GM12878 (cell line): Measurements from ENCODE around the gene PPP1R26. TPM values are rescaled to one million over a fixed set of nuclear protein-coding genes. Genes with fewer than 3 reads are reported as not detected.

Experiments
- PAX8 ChIP-seq: fragments of 450-650 bp; IDR thresholded peaks from 2 replicates; pipeline ENCODE4 v1.6.1; 2017; ENCODE audit warnings: mild to moderate bottlenecking, moderate library complexity
- TCF12 ChIP-seq: IDR thresholded peaks from 2 replicates; pipeline ENCODE4 v1.6.1; 2011; ENCODE audit warnings: low read depth, mild to moderate bottlenecking, low read length
- ZNF592 ChIP-seq: fragments of 450-650 bp; IDR thresholded peaks from 2 replicates; pipeline ENCODE4 v1.6.1; 2017; ENCODE audit warnings: mild to moderate bottlenecking, moderate library complexity
- ZNF687 ChIP-seq: fragments of 450-650 bp; IDR thresholded peaks from 2 replicates; pipeline ENCODE4 v1.6.1; 2017; ENCODE audit warnings: mild to moderate bottlenecking, moderate library complexity
- polyA plus RNA-seq, 11 experiments: library from polyadenylated mRNA; depleted of rRNA in 4 of 11; unstranded in 6 of 11; stranded (reverse) in 5 of 11; fragments of >200 nt; fragmentation: Nextera tagmentation in 4 of 11; fragmentation: Illumina TruSeq in 1 of 11; extraction: Ambion mirVana in 4 of 11; extraction: Trizol in 1 of 11; gene quantifications; 1 replicate in 1 of 11; 2 replicates in 10 of 11; pipeline versions ENCODE4 v1.2.1 to v1.2.3, GENCODE V29; 2011 to 2016; ENCODE audit warnings: inconsistent platforms in 2 of 11, missing spikeins in 2 of 11, low read depth in 1 of 11
- total RNA-seq, 4 experiments: library from RNA; depleted of rRNA in 3 of 4; stranded (reverse); fragments of >200 nt in 3 of 4; fragmentation: Illumina TruSeq in 1 of 4; extraction: Trizol in 1 of 4; gene quantifications; 2 replicates each; pipeline versions ENCODE4 v1.2.1 to v1.2.3, GENCODE V29; 2013 to 2021
- TF ChIP-seq, protein P1 (sequence below): fragments of 450-650 bp; formaldehyde crosslinking; IDR thresholded peaks from 2 replicates; pipeline ENCODE4 v1.5.0; 2022; ENCODE audit warnings: mild to moderate bottlenecking, missing genetic modification characterization
- TF ChIP-seq, protein P2 (sequence below): IDR thresholded peaks from 2 replicates; pipeline ENCODE4 v1.6.1; 2011; ENCODE audit warnings: borderline replicate concordance, low read depth, mild to moderate bottlenecking, moderate library complexity, low read length; ENCODE audit not compliant: insufficient read depth, poor library complexity, severe bottlenecking
- TF ChIP-seq, protein P3 (sequence below): IDR thresholded peaks from 2 replicates; pipeline ENCODE4 v1.6.1; 2012; ENCODE audit warnings: improper control_type of control experiment, low read depth, low read length; ENCODE audit not compliant: insufficient replicate concordance

Gene PPP1R26
- total and polyA plus RNA-seq, 10 of the 15 experiments (the other 5 are each of a cell fraction or from before 2014, with no cell fraction given): 0.02 to 1.9 (median 0.18) TPM

GRCh38 chr9:135468854-135469521 is 10.6 kb upstream of the PPP1R26 start (continued):
- TF ChIP-seq ZNF592 (no peak), PAX8 (no peak), ZNF687 (no peak), TCF12 (no peak)
- TF ChIP-seq, protein P1, sequence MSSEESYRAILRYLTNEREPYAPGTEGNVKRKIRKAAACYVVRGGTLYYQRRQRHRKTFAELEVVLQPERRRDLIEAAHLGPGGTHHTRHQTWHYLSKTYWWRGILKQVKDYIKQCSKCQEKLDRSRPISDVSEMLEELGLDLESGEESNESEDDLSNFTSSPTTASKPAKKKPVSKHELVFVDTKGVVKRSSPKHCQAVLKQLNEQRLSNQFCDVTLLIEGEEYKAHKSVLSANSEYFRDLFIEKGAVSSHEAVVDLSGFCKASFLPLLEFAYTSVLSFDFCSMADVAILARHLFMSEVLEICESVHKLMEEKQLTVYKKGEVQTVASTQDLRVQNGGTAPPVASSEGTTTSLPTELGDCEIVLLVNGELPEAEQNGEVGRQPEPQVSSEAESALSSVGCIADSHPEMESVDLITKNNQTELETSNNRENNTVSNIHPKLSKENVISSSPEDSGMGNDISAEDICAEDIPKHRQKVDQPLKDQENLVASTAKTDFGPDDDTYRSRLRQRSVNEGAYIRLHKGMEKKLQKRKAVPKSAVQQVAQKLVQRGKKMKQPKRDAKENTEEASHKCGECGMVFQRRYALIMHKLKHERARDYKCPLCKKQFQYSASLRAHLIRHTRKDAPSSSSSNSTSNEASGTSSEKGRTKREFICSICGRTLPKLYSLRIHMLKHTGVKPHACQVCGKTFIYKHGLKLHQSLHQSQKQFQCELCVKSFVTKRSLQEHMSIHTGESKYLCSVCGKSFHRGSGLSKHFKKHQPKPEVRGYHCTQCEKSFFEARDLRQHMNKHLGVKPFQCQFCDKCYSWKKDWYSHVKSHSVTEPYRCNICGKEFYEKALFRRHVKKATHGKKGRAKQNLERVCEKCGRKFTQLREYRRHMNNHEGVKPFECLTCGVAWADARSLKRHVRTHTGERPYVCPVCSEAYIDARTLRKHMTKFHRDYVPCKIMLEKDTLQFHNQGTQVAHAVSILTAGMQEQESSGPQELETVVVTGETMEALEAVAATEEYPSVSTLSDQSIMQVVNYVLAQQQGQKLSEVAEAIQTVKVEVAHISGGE: no peak
- TF ChIP-seq, protein P2, sequence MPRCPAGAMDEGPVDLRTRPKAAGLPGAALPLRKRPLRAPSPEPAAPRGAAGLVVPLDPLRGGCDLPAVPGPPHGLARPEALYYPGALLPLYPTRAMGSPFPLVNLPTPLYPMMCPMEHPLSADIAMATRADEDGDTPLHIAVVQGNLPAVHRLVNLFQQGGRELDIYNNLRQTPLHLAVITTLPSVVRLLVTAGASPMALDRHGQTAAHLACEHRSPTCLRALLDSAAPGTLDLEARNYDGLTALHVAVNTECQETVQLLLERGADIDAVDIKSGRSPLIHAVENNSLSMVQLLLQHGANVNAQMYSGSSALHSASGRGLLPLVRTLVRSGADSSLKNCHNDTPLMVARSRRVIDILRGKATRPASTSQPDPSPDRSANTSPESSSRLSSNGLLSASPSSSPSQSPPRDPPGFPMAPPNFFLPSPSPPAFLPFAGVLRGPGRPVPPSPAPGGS: no peak
- TF ChIP-seq, protein P3, sequence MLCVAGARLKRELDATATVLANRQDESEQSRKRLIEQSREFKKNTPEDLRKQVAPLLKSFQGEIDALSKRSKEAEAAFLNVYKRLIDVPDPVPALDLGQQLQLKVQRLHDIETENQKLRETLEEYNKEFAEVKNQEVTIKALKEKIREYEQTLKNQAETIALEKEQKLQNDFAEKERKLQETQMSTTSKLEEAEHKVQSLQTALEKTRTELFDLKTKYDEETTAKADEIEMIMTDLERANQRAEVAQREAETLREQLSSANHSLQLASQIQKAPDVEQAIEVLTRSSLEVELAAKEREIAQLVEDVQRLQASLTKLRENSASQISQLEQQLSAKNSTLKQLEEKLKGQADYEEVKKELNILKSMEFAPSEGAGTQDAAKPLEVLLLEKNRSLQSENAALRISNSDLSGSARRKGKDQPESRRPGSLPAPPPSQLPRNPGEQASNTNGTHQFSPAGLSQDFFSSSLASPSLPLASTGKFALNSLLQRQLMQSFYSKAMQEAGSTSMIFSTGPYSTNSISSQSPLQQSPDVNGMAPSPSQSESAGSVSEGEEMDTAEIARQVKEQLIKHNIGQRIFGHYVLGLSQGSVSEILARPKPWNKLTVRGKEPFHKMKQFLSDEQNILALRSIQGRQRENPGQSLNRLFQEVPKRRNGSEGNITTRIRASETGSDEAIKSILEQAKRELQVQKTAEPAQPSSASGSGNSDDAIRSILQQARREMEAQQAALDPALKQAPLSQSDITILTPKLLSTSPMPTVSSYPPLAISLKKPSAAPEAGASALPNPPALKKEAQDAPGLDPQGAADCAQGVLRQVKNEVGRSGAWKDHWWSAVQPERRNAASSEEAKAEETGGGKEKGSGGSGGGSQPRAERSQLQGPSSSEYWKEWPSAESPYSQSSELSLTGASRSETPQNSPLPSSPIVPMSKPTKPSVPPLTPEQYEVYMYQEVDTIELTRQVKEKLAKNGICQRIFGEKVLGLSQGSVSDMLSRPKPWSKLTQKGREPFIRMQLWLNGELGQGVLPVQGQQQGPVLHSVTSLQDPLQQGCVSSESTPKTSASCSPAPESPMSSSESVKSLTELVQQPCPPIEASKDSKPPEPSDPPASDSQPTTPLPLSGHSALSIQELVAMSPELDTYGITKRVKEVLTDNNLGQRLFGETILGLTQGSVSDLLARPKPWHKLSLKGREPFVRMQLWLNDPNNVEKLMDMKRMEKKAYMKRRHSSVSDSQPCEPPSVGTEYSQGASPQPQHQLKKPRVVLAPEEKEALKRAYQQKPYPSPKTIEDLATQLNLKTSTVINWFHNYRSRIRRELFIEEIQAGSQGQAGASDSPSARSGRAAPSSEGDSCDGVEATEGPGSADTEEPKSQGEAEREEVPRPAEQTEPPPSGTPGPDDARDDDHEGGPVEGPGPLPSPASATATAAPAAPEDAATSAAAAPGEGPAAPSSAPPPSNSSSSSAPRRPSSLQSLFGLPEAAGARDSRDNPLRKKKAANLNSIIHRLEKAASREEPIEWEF: no peak
